GM19240 (cell line): ENCODE data around the gene SAMHD1.
"Not testable (repeated sequence)": the region's sequence is repeated elsewhere in the genome, so short reads cannot be mapped to it uniquely, and the experiment has no call there.

Experiments
- DNase-seq: peaks from one replicate; pipeline ENCODE4 v3.0.0; 2011; ENCODE audit warnings: low spot score; ENCODE audit not compliant: insufficient read length

The SAMHD1 gene

DNA sequence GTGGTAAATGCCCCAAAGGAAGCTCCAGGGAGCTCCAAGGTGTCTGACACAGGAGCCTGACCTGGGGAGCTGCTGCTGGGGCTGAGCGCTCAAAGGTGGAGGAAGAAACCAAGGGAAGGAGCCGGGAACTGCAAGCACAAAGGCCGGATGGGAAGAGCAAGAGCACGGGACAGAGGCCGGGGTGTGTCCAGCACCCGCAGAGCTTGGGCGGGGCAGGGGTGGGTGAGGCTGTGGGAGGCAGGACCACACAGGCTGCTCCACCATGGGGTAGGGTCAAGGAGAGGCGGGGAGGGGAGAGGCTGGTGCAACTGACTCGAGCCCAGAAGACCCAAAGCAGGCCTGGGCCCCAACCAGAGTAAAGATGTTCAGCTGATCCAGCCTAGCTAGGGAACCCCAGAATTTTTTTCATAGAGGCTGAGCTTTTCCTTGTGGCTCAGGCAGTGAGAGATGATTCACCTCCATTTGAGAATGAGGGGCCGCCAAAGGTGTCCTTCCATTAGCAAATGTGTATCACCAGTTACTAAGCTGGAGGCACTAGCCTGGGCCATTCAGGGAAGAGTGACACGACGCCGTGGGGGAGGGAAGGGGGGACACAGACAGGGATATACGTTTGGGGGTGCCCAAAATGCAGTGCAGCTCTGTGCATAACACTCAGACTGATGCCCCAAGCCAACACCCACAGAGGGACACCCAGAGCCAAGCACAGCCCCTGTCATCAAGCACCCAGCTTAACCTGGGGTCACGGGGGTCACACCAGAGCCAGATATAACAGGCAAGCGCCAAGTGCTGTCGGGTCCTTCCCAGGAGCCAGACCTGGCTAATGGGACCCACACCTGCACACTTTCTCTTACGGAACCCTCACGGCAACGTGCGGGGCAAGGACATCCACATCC is 96.9 kb downstream of the SAMHD1 start:
- DNase-seq: no peak

DNA sequence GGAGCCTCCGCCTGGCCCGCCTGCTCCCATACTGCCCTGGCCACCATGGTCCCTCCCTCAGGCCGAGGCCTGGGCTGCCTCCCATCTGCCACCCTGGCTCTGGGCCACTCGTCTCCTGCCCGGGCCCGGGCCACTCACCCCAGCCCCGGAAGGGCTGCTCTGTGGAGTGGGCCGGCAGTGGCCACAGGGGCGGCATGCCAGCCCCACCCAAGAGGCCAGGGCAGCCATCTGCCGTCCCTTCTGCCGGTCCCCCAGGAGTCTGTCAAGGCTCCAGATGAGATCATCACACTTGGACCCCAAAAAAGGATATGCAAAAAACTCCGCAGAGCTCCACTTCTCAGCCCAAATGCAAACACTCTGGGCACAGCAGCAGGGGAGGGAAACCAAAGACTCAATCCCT is 99.3 kb downstream of the SAMHD1 start:
- no peak for DNase-seq

DNA sequence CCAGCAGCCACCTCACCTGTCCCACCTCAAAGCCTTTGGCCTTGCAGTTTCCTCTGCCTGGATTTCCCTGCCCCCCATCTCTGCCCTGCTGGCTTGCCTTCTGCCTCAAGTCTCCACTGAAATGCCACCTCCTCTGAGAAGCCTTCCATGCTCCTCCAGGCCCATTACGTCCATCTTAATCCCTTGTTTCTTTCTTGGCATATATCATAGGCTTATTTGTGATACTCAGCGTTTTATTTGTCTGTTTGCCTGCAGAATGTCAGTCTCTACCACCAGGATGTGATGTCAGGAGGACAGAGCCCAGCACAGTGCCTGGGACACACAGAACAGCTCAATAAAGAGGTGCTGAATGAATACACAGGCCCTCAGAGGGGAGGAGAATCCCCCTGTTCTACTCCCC is 100.0 kb downstream of the SAMHD1 start:
- DNase-seq: no peak

DNA sequence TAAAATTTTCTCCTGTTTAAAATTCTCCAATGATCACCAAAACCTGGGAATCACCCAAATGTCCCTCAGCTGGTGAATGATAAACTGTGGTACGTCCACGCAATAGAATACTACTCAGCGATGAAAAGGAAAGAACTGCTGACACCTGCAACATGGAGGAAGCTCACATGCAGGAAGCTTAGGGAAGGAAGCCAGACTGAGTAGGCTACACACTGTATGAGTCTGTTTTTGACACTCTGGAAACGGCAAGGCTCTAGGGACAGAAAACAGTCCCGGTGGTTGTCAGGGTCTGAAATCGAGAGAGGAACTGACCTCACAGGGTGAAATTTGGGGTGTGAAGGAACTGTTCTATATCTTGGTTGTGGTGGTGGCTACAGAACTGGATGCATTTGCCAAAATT is 100.7 kb downstream of the SAMHD1 start:
- no peak for DNase-seq

DNA sequence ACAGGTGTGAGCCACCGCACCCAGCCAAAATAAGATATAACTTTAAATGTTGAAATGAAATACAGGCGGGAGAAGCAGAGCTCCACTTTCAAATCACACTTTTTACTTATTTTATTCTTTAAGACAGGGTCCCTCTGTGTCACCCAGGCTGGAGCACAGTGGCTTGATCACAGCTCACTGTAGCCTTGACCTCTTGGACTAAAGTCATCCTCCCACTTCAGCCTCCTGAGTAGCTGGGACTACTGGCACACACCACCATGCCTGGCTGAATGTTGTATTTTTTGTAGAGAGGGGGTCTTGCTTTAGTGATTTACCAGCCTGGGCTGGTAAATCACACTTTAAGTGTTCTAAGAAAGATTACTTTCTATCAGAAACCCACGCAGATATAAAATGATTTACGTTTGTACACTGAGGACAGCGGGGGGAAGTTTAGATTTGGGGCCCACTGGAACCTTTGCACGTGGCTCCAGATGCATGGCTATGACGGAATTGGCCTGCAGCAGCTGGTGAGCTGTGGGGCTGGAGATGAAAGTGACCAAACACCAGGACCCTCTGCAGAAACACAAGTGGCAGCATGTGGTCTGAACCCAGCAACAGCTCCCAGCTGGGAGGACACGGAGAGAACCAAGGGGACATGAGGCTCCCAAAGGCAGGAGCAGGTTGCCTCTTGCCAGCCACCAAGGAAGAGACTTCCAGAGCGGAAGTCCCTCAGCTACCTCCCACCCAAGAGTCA is 102.0 kb downstream of the SAMHD1 start:
- DNase-seq: no peak

DNA sequence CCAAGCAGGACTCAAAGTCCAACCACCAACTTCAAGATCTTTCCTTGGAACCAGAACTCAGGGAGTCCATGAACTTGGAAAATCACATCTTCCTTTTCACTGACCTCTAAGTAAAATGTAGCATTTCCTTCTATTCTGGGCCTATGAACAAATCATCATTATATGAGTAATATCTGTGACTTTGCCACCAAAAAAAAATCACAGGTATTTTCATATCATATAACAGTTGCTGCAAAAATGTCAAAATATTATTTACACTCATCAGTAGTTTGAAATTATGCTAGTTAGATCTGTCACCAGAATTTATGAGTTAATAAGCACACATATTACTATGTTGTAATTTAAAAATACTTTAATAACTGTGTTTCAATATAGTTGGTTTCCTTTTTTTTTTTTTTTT is 102.8 kb downstream of the SAMHD1 start:
- no peak for DNase-seq

DNA sequence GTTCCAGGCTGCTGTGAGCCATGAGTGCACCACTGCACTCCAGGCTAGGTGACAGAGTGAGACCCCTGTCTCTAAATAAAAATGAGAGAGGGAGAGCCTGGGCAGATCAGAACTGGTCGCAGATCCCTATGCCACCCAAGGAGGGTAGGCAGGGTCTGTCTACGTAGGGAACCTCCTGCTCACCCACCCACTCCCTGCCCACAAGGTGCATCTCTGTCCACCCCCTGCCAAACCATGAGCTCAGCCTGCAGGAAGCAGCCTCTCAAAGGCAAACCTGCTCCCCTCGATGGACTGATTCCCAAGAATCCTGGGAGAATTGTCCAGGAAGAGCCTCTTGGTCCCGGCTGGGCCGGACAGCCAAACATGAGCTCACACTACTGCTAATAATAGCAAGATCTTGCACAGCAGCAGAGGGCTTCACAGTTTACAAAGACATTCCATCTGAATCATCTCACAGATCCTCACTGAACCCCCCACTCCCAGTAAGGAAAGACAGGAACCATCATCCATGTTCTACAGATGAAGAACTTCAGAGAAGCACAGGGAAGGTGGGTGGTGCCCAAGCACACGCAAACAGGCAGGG is 103.3 kb downstream of the SAMHD1 start:
- DNase-seq: no peak

DNA sequence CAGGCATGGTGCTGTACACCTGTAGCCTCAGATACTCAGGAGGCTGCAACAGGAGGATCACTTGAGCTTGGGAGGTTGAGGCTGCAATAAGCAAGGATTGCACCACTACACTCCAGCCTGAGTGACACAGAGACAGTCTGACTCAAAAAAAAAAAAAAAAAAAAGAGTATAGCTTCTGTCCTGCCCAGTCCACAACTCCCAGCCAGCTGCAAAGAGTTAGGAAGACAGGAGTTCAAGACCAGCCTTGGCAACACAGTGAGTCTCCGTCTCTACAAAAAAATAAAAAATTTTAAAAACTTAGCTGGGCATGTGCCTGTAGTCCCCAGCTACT is 103.8 kb downstream of the SAMHD1 start:
- DNase-seq: no peak

DNA sequence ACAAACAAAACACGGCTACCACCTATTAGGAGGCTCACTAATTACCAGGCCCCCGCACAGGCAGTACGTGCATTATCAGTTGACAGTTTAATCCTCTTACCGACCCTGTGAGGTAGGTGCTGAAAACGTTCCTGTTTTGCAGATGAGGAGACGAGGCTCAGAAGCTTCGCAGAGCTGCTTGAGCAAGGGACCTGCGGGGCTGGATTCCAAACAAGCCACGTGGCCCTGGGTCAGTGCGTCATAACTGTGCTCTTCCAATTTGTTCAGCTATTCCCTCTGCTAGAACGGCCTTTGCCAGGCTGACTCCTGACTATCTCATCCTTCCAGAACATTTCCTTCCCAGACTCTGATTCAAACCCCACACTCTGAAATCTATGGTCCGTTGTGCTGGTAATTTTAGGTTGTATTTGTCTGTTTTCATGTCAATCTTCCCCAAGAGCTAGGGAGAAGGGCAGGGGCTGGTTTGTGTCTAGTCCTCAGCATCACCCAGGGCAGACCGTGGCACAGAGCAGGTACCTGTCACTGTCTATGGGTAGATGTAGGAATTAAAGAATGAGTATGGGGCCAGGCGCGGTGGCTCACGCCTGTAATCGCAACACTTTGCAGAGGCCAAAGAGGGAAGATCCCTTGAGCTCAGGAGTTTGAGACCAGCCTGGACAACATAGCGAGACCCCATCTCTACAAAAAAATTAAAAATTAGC is 104.3 kb downstream of the SAMHD1 start:
- DNase-seq: no peak

DNA sequence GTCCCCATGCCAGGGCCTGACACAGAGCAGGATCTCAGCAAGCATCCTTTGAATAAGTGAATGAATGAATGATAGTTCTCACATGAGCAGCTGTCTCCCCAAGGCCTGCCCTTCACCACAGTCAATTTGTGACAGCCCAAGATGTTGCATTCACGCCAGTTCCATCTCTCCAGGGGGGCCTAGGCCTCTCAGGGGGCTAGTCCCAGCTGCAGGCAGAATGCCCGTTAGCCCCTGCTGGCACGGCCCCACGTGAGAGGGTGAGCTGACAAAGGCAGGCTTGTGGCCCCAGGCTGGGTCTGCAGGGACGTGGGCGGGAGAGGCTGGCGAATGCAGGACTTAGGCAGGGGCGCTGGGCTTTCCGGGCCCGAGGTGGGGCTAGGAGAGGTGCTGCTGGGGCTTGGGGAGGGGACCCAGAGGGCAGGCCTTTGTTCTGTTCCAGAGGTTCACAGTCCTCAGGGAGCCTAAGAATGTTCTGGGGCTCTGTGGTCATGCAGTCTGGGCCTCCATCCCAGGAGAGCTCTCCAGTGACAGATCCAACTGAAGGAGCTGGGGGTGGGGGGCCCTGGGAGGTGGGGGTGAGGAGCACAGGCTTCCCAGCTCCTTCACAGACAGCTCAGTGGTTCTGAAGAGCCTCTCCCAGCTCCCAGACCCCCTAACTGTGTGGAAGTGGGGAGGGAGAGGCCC is 106.1 kb downstream of the SAMHD1 start:
- no peak for DNase-seq

DNA sequence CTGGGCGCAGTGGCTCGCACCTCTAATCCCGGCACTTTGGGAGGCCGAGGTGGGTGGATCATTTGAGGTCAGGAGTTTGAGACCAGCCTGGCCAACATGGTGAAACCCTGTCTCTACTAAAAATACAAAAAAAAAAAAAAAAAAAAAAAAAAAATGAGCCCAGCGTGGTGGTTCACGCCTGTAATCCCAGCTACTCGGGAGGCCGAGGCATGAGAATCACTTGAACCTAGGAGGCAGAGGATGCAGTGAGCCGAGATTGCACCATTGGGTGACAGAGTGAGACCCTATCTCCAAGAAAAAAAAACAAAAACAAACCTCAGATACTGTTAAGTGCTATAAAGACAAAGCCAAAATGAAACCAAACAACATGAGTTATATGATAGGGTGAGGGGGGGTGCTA is 110.5 kb downstream of the SAMHD1 start:
- DNase-seq: not testable (repeated sequence)
